ENCODE results near the gene NIN. TPM values are rescaled to one million over a fixed set of nuclear protein-coding genes. Genes with fewer than 3 reads are reported as not detected.

Gene NIN
- total and polyA plus RNA-seq, 4 donors, result 1.7 to 11.1 (median 4.0) TPM

DNA sequence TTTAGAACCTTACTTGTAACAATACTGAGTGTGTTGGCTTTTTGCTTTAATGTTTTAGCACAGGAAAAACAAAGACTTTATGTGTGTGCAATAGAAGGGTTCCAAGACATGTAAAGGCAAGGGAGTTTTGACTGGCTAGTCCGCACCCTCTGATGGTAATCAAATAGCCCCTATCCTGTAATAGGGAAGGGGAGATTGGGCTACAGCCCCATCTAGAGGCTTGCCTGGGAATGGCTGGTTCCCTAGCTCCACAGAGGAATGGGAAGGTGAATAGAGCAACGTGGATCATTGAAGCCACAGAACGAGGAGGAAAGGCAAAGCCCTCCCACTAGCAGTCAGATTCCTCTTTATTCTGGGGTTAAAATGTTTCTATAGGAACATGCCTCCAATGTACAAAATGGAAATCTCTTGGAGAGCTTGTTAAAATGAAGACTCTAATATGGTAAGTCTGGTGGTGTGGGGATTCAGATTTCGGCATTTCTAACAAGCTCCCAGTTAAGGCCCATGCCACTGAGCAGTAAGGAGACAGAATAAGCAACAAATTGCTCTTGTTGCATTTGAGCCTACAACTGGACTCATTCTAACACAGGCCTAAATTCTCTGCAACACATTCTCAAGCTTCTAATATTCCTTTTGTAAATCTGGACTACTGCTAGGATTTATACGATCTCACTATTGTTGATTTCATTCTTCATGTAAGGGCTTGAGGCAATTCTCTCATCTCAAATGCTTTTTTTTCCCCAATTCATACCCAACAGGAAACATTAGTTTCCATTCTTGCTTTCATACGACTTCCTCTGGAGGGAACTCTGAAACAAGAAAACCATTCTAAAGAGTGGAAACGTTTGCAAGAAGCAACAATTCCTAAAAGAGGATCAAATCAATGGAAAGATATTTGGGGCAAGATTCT lies 57.1 kb downstream of the NIN start (continued):
- no peak for TF ChIP-seq FOXA1 (IDR thresholded peaks at IDR 0.05)

DNA sequence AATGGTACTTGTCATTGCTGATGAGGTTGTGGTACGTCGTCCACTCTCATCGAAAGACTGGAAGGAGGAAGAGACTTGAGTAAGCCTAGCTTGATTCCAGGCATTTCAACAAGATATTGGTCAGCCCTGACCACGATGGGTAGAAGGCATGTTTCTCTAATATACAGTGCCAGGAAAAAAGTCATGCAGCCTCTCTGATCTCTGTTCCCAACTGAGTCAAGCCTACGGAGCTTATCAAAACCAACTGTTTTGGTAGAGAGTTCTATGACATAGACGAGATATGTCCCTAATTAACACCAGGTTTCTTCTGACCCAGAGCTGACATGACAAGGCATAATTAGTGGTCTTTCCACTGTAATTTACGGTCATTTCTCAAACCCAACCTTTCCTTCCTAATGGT lies 58.5 kb downstream of the NIN start:
- Histone ChIP-seq H3K36me3 (ENCODE audit: control insufficient read depth in 4 of 4, insufficient read depth in 3 of 4, low read depth in 1 of 4, low read length in 3 of 4) (peaks cover 7 to 12% (median 10%) of the 10 kb centered on the region in 4 donors), H3K27me3 (ENCODE audit: control insufficient read depth in 4 of 4, insufficient read depth in 4 of 4, low read length in 3 of 4) (no peaks in the 10 kb centered on the region), H3K9ac (ENCODE audit: low read depth in 1 of 2, low read length in 2 of 2) (no peak overlapping the region), H3K9me3 (ENCODE audit: control insufficient read depth in 4 of 4, low read length in 3 of 4) (no peaks in the 10 kb centered on the region), H3K27ac (ENCODE audit: low read depth in 1 of 2, low read length in 2 of 2) (no peak overlapping the region), H3K4me3 (ENCODE audit: low read depth in 1 of 3, low read length in 3 of 3) (no peak overlapping the region), H3K4me1 (ENCODE audit: control insufficient read depth in 4 of 4, insufficient read depth in 4 of 4, low read length in 3 of 4) (no peaks in the 10 kb centered on the region)
- no peak for TF ChIP-seq JUND (IDR thresholded peaks at IDR 0.05)
- TF ChIP-seq, protein P1, sequence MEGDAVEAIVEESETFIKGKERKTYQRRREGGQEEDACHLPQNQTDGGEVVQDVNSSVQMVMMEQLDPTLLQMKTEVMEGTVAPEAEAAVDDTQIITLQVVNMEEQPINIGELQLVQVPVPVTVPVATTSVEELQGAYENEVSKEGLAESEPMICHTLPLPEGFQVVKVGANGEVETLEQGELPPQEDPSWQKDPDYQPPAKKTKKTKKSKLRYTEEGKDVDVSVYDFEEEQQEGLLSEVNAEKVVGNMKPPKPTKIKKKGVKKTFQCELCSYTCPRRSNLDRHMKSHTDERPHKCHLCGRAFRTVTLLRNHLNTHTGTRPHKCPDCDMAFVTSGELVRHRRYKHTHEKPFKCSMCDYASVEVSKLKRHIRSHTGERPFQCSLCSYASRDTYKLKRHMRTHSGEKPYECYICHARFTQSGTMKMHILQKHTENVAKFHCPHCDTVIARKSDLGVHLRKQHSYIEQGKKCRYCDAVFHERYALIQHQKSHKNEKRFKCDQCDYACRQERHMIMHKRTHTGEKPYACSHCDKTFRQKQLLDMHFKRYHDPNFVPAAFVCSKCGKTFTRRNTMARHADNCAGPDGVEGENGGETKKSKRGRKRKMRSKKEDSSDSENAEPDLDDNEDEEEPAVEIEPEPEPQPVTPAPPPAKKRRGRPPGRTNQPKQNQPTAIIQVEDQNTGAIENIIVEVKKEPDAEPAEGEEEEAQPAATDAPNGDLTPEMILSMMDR (IDR thresholded peaks at IDR 0.05; ENCODE audit: low read depth, low read length, missing input control), result no peak
- no peak for TF ChIP-seq HNF4A (conservative IDR thresholded peaks at IDR 0.05)
- TF ChIP-seq, protein P2, sequence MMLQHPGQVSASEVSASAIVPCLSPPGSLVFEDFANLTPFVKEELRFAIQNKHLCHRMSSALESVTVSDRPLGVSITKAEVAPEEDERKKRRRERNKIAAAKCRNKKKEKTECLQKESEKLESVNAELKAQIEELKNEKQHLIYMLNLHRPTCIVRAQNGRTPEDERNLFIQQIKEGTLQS (IDR thresholded peaks at IDR 0.05), result no peak
- TF ChIP-seq, protein P3, sequence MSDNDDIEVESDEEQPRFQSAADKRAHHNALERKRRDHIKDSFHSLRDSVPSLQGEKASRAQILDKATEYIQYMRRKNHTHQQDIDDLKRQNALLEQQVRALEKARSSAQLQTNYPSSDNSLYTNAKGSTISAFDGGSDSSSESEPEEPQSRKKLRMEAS (IDR thresholded peaks at IDR 0.05), result no peak
- no peak for TF ChIP-seq HNF4G (IDR thresholded peaks at IDR 0.05)
- no peak for TF ChIP-seq RXRA (IDR thresholded peaks at IDR 0.05)
- no peak for TF ChIP-seq YY1 (IDR thresholded peaks at IDR 0.05)
- TF ChIP-seq SP1 (IDR thresholded peaks at IDR 0.05), result no peak
- TF ChIP-seq TAF1 (conservative IDR thresholded peaks at IDR 0.05), result no peak
- TF ChIP-seq, protein P4, sequence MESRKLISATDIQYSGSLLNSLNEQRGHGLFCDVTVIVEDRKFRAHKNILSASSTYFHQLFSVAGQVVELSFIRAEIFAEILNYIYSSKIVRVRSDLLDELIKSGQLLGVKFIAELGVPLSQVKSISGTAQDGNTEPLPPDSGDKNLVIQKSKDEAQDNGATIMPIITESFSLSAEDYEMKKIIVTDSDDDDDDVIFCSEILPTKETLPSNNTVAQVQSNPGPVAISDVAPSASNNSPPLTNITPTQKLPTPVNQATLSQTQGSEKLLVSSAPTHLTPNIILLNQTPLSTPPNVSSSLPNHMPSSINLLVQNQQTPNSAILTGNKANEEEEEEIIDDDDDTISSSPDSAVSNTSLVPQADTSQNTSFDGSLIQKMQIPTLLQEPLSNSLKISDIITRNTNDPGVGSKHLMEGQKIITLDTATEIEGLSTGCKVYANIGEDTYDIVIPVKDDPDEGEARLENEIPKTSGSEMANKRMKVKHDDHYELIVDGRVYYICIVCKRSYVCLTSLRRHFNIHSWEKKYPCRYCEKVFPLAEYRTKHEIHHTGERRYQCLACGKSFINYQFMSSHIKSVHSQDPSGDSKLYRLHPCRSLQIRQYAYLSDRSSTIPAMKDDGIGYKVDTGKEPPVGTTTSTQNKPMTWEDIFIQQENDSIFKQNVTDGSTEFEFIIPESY (IDR thresholded peaks at IDR 0.05), result no peak
- TF ChIP-seq FOXA2 (IDR thresholded peaks at IDR 0.05), result no peak
- no peak for TF ChIP-seq NR2F2 (IDR thresholded peaks at IDR 0.05)
- TF ChIP-seq RAD21 (IDR thresholded peaks at IDR 0.05), result no peak
- TF ChIP-seq FOXA1 (IDR thresholded peaks at IDR 0.05), result no peak
- TF ChIP-seq, protein P5, sequence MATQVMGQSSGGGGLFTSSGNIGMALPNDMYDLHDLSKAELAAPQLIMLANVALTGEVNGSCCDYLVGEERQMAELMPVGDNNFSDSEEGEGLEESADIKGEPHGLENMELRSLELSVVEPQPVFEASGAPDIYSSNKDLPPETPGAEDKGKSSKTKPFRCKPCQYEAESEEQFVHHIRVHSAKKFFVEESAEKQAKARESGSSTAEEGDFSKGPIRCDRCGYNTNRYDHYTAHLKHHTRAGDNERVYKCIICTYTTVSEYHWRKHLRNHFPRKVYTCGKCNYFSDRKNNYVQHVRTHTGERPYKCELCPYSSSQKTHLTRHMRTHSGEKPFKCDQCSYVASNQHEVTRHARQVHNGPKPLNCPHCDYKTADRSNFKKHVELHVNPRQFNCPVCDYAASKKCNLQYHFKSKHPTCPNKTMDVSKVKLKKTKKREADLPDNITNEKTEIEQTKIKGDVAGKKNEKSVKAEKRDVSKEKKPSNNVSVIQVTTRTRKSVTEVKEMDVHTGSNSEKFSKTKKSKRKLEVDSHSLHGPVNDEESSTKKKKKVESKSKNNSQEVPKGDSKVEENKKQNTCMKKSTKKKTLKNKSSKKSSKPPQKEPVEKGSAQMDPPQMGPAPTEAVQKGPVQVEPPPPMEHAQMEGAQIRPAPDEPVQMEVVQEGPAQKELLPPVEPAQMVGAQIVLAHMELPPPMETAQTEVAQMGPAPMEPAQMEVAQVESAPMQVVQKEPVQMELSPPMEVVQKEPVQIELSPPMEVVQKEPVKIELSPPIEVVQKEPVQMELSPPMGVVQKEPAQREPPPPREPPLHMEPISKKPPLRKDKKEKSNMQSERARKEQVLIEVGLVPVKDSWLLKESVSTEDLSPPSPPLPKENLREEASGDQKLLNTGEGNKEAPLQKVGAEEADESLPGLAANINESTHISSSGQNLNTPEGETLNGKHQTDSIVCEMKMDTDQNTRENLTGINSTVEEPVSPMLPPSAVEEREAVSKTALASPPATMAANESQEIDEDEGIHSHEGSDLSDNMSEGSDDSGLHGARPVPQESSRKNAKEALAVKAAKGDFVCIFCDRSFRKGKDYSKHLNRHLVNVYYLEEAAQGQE (IDR thresholded peaks at IDR 0.05), result no peak
- no peak for TF ChIP-seq GABPA (IDR thresholded peaks at IDR 0.05 in 1 of 2, conservative IDR thresholded peaks at IDR 0.05 in 1 of 2)
- WGBS, result 93% methylated on average over 7 of the region's 7 CpGs
- no peak for DNase-seq (ENCODE audit: low spot score)

Data from liver (tissue), 9 donors.